ENCODE data around the gene IL6R.

IL6R gene

DNA sequence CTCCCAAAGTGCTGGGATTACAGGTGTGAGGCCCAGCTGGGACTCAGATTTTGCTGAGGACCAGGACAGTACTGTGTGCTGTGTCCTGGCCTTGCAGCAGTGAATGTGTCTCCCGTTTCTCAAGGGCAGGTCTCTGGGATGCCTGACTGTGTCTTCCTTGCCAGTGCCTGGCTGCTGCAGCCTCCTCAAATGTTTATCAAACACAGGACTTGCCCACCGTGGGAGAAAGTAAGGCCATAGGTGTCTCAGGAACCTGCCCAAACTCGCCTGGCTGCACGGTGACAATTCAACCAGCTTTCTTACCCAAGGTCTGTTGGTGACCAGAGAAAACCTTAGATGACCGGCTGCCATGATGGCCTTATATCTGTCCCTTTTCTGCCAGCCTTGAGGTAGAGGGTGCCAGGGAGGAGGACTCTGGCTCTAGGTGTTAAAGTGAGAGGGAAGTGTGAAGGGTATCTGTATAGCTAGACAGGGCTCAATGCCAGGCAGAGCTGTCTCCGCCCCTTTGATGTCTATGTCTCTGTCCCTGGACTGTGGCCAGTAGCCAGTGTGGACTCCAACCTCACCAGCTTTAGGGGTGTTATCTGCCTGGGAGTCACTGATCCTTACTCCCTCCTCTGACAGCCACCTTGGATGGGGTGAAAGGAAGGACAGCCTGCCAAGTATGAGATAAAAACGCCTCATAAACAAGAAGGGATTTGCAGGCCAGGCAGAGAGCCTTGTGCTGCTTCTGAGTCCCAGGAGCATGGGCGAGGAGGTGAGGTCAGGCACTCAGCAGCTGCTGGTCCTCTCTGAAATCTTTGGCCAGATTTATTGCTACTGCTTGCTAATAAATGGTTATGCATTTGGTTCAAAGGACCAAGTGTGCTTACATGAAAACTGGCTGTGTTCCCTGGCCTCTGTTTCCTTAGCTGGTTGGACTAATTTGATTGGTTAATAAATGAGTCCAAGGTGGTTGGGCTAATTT is 22.3 kb downstream of the IL6R start:
- DNase-seq, result no peak

DNA sequence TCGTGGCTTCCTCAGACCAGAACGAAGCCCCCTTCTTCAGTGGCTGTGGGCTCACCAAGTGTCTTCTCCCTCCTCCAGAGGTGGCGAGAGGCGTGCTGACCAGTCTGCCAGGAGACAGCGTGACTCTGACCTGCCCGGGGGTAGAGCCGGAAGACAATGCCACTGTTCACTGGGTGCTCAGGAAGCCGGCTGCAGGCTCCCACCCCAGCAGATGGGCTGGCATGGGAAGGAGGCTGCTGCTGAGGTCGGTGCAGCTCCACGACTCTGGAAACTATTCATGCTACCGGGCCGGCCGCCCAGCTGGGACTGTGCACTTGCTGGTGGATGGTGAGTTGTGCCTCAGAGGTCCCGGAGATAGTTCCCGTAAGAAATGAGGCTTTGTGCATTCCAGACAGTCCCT is 24.0 kb downstream of the IL6R start:
- DNase-seq, result no peak

DNA sequence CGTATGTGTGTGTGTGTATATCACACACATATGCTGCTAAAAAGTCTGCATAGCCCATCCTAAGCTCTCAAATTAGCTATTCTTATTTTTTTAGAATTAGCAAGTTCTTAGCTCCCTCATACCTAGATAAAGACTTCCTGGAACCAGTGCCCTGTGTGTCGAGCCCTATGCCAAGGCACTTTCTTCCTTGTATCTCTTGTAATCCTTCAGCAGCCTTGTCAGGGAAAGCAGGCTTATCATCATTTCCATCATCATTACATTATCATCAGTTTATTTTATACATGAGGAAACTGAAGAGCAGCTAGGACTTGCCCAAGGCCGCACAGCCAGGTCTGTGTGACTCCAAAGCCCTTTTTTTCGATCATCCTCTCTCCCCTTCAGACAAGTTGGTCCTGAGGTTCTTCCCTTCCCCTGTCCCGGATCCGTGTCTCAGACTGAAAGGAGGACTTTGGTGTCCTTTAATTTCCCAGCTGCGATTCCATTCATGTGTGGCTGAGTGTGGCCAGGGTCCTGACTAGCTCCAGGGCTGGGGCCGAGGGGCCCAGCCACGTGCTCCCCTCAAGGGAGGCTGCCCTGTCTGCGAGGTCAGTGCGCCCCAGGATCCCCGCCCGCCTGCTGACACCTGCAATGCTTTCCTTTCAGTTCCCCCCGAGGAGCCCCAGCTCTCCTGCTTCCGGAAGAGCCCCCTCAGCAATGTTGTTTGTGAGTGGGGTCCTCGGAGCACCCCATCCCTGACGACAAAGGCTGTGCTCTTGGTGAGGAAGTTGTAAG is 24.9 kb downstream of the IL6R start:
- no peak for DNase-seq

DNA sequence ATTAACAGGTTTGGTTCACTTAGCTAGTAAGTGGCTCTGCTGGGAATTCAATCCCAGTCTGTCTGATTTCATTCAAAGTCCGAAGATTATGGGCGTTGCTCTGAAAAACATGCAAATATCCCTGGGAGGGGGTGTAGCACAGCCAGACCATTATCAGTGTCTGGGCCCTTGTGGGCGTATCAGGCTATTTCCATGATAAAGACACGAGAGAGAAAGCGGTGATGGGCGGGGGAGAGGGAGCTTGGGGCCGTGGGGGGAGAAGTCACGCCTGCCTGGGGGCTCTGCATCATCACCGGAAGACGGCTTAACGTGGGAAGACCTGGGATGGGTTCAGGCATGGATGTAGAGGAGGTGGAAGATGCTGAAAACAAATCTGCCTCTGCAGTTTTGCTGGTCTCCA is 25.8 kb downstream of the IL6R start:
- DNase-seq, result no peak

DNA sequence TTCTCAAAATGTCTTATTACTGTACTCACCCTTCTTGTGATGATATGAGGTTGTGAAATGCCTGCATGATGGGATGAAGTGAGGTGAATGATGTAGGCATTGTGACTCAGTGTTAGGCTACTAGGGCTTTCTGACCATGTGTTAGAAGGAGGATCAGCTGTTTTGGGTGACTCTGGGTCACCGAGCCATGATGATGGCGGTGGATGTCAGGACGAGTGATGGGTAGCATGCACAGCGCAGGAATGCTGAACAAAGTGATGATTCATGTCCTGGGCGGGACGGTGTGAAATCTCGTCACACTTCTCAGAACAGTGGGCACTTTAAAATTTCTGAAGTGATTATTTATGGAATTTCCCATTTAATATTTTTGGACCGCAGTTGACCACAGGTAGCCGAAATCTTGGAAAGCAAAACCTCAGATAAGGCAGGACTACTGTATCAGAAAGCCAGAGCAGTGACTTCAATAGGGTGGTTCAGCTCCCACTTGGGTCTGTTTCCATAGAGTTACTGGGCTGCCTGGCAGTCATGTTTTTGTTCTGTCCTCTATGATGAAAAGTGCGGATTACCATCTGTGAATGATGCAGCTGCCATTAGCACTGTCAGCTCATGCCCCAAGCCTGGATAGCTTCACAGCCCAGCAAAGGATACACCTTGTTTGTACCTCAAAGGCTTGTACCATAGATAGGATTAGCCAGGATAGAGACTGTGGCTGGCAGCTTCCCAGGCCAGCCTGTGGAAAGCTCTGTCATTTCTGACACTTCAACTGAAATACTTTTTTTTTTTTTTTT is 26.6 kb downstream of the IL6R start:
- DNase-seq, result peak; percentile 25

DNA sequence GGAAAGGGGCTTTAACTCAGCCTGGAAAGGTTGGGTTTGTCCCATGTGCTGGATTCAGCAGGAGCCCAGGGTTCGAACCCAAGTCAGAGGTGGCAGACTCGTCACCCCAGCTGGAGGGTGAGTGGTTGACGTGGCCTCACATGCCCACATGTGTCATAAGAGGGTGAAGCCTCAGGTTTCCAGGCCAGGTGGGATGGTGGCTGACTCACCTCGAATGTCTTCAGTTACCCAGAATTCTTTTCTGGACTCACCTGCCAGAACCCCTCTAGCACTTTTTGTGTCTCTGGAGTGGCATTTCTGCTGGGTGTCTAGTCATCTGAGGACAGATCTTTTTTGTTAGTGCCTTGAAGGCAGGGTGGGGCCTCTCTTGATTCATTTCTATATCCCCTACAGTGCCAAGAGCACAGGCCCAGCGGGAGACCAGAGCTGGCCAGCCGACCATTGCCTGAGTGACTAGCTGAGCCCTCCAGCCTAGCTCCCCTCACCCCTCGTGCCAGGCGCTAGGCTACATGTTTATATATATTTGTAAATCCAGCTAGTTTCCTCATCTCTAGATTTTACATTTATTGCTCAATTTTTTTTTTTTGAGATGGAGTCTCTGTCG is 28.1 kb downstream of the IL6R start:
- DNase-seq, result peak; percentile 54

DNA sequence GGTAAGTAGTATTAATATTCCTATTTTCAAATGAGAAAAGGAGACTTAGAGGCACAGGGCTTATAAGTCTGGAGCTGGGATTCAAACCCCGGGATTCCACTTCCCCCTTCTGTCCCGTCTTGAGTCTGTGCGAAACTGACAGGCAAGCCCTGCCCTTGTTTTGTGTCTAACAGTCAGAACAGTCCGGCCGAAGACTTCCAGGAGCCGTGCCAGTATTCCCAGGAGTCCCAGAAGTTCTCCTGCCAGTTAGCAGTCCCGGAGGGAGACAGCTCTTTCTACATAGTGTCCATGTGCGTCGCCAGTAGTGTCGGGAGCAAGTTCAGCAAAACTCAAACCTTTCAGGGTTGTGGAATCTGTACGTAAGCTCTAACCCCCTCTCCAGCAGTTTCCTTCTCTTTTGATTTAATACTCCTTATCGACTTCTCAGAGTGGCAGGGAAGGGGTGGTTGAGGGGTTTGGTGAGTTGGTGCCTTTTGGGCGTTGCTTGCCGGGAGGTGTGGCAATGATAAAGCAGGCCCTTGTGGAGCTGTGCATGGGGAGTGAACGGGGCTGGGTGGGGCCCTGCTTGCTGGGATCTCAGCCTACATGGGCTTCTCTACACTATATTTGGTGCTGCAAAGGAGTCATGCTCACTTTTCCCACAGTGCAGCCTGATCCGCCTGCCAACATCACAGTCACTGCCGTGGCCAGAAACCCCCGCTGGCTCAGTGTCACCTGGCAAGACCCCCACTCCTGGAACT is 29.4 kb downstream of the IL6R start:
- DNase-seq, result no peak

DNA sequence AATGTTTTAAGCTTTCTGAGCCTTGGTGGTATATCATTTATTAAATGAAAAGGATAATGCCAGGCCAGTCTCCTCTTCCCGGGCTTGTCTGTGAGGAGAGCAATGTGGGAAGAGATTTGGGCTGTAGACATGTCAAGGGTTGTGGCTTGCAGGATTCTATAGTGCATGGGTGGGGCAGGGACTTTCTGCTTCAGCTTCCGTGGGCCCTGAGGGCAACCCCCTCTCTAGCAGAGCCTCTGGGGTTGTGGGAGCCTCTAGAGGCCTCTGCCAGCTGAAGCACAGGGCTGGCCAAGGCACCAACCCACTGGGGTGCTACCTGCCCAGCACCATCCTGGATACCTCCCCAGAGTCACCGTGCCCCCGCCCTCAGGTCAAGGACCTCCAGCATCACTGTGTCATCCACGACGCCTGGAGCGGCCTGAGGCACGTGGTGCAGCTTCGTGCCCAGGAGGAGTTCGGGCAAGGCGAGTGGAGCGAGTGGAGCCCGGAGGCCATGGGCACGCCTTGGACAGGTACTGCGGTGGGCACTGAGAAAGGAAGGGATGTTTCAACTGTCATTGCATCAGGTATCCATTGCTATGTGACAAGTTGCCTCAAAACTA is 30.6 kb downstream of the IL6R start:
- no peak for DNase-seq

DNA sequence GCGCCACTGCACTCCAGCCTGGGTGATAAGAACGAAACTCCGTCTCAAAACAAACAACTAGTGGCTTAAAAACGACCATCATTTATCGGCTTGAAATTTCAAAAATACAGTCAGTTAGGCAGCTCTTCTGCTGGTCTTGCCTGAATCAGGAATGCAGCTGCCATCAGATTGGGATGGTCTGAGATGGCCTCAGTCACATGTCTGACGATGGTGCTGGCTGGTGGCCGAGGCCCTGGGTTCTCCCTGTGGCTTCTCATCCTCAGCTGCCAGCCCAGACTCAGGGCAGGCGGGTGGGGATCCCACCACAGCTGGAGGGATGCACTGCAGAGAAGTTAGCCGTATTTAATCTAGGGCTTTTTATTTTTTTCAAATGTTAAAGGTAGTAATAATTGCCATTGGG is 31.3 kb downstream of the IL6R start:
- DNase-seq, result no peak

DNA sequence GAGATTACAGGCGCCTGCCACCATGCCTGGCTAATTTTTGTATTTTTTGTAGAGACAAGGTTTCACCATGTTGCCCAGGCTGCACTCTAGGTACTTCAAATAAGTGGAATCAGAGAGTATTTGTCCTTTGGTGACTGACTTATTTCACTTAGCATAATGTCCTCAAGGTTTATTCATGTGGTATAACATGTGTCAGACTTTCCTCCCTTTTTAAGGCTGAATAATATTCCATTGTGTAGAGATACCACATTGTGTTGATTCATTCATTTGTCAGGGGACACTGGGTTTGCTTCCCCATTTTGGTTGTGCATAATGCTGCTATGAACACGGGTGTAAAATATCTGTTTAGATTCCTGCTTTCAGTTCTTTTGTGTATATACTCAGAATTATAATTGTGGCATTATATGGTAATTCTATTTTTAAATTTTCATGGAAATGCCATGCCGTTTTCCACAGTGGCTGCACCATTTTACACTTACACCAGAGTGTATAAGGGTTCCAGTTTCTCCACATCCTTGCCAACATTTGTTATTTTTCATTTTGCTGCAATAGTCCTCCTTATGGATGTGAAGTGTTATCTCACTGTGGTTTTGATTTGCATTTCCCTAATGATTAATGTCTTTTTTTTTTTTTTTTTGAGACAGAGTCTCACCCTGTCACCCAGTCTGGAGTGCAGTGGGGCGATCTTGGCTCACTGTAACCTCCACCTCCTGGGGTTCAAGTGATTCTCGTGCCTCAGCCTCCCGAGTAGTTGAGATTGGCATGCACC is 35.1 kb downstream of the IL6R start:
- DNase-seq, result no peak

DNA sequence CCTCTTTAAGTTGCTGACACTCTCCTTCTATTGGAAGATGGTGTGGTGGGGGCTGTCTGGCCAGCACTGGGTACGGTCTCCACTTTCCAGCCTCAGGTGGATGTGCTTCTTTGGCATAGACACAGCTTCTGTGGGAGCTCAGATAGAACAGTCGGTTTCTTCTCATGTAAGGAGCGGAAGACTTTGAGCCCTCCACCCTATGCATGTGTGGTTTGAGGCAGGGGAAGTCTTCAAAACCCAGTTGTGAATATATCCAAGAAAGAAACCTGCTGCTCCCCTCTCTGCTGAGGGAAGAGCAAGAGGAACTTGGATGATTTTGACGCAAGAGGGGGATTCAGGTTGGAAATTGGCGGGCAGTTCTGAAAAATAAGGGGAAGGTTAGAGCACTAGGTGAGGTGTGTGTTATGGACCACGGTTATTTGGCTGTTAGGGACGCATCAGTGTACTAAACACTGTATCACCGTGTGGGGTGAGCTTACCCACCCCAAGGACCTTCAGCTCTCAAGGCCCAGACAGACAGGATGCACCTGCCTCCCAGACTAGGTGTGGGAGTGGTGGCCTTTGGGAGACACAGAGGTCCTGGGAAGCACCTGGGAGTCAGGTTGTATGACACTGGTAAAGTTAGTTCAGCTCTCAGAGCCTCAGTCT is 36.2 kb downstream of the IL6R start:
- DNase-seq, result no peak

DNA sequence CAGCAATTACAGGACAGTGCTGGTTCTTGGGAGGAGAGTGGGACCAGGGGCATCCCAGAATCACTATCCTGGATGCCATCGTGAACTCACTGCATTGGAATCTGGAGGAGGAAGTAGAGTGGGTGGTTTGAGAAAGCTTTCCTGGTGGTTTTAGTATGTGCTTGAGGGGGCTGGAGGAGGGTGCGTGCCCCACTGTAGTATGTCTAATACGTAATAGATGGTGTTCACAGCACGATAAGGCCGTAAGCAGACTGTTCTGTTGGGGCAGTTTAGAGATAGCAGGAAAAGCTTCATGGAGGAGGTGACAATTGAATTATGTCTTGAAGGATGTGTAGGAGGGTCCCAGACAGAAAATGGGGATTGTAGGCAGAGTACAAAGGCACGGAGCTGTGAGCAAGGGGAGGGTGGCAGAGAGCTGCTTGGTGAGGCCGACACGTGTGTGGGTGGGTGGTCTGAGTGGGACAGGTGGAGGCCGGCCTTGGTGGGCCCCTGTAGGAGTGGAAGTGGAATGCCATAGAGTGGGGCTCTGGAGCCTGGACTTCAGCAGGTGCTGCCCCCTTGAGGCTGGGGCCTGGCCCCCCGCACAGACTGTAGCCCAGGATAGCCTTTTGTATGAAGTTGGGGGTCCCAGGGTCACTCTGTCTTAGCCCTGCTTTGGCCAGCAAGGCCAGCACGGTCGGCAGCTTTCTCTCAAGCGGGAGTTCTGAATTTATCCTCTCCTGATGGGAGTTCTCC is 37.0 kb downstream of the IL6R start:
- no peak for DNase-seq

DNA sequence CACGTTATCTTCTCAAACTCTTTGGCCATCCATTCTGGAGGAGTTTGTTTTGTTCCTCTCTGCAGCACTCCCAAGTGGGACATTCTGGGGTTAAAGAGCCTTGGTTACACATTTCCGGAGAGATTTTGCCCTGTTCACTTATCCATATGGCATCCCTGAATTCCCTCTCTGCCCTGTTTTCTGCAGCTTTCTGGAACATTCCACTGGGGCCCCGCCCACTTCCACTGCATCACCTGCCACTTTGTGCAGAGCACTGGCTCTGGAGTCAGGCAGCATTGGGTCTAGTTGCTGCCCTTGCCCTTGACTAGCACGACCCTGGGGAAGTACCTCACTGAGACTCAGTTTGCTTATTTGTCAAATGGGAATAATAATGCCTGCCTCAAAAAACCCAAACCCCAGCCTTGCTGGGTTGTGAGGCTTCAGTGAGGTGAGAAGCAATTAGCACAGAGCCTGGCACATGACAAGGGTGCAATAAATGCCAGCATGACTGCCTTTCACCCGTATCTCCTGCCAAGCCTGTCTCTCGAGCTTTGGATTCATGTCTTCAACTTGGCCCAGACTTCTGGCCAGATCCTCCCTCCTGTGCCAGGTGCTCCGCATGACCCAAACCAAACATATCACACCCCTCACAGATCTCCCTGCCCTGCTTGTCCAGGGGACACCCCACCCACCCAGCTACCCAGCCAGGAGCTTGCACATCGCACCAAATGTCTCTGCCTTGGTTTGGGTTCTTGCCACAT is 38.3 kb downstream of the IL6R start:
- DNase-seq, result no peak

DNA sequence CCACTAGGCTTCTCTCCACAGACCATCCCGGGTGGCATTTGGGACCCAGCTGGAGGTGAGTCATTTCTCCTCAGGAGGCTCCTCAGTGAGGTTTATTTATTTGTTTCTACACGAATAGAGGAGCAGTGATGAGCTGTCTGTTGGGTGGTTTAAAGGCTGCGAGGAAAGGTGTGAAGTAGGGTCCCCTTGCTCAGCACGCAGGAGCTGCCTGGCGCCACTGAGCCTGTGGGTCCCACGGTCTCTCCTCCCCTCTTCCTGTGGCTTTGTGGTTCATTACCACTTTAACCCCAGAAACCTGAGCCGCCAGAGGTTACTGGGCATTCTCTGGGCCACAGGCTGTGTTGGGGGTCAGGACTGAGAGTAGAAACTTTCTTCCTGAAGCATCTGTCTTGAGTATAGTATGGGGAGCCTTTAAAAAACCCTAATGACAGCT is 39.9 kb downstream of the IL6R start:
- DNase-seq, result no peak

DNA sequence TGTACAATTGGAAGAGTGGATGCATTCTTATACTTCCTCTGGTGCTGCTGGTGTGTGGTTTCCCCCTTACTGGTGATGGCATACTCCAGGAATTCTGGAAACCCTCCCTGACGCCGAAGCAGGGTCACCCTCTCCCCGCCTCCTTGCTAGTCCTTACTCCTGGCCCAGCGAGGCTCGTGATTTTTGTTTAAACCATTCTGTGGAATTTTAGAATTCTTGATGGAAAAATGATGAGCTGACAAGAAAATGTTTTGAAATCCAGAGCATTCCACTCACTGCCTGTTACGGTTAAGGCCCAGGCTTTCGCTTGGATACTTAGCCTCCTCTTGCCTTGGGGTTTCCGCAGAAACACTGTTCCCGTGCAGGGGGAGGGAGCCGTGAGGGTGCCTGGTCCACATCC is 41.1 kb downstream of the IL6R start:
- DNase-seq, result no peak

DNA sequence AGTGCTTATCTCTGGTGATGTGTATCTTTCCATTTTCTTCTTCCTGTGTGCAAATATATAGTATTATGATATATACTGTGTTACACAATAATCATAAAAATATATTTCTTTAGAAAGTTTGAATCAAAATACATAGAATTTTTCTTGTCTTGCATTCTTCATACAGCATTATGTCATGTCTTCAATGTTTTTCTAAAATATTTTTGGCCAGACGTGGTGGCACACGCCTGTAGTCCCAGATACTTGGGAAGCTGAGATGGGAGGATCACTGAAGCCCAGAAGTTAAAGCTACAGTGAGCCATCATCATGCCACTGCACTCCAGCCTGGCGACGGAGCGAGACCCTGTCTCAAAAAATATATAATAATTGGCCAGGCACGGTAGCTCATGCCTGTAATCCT is 41.6 kb downstream of the IL6R start:
- no peak for DNase-seq

DNA sequence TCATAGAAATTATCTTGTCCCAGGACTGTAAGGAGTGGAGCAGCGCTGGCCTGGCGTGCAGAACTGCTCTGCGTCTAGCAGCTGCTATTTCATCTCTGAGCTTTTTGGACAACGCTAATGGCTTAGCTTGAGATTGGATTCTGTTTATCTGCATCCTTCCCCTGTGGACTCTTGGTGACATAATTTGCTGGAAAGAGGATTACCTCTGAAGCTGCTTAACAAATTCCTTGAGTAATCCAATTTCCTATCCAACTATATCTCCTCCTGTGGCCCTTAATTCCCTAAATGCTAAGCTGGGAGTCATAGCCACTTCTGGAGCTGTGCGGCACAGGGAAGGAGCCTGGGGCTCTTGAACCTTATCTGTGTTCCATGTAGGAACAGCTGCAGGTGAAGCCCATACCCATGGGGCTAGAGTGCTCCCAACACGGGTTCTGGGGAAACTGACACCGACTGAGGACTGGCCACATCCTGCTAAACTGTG is 43.2 kb downstream of the IL6R start:
- no peak for DNase-seq

DNA sequence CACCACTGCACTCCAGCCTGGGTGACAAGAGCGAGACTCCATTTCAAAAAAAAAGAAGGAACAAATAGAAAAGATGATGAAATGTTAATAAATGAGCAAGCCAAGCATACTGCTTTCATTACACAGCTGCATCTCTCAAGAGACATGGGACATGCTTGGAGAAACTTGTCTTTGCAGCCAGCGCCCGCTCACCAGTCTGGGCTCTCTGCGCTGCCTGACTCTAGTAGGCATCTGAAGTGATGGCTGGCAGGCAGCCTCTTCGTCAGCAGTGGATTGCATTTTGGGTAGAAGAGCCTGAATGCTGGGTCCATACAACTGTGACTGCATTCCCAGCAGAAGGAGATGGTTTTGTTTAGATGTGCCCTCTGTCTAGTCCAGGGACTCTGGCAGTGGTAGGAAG is 48.0 kb downstream of the IL6R start:
- DNase-seq, result no peak

Measured in activated naive CD4-positive, alpha-beta T cell treated with anti-CD3 and anti-CD28 coated beads, Interleukin-2, amount 50 U/mL, for 16 hours (primary cell).